Limb (tissue), 2 donors: ENCODE results near the gene COASY.
"Not testable (repeated sequence)": the region's sequence is repeated elsewhere in the genome, so short reads cannot be mapped to it uniquely, and the experiment has no call there.

Experiments
- DNase-seq, 2 donors: peaks; one replicate each; pipeline ENCODE4 v3.0.0-alpha.2; 2016; ENCODE audit errors: extremely low spot score in 2 of 2

The COASY gene

DNA sequence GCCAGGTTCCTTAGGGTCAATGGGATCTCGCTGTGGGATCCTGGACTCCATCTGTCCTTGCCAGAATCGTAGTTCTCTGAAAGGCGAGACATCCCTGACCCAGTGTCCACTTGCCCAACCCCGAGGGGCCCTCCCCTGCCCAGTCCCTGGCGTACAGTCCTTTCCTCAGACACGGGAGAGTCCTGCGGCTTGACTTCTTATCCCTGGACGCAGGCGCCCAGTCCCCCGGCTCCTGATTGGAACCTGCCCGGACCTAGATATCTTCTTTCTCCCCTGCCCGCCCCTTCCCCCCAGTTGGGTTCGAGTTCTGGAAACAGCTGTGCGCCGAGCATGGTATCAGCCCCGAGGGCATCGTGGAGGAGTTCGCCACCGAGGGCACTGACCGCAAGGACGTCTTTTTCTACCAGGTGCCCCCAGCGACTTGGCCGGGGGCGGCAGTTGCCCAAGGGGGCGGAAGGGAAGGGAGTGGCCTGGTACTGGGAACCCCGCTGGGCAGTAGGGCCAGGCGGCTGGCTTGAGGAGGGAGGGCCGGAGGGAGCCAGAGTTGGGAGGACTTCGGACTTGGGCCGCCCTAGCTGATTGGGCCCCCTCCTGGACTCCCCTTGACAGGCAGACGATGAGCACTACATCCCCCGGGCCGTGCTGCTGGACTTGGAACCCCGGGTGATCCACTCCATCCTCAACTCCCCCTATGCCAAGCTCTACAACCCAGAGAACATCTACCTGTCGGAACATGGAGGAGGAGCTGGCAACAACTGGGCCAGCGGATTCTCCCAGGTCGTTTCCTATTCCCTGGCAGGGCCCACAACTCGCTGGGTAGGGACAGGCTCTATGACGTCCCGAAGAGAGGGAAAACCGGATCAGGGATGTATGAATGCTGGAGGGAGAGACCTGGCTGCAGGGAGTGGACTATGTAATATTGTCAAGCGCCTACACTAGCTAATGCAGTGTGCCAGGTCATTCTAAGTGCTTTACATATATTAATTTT is 48.2 kb downstream of the COASY start:
- not testable (repeated sequence) for DNase-seq

DNA sequence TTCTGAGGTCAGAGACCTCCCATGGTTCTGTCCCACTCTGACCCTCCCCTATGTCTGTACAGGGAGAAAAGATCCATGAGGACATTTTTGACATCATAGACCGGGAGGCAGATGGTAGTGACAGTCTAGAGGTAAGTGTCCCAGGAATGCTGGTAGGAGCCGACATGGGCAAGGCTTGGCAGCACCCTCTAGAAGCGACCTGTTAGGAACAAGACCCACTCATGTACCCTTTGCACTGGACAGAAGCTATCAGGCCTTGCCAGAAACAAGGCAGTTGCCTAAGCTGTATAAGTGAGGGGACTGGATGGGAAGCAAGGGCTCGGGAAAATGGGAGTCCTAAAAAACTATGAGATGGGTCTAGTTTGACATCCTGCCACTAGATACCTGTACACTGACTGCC is 50.1 kb downstream of the COASY start:
- no peak for DNase-seq

DNA sequence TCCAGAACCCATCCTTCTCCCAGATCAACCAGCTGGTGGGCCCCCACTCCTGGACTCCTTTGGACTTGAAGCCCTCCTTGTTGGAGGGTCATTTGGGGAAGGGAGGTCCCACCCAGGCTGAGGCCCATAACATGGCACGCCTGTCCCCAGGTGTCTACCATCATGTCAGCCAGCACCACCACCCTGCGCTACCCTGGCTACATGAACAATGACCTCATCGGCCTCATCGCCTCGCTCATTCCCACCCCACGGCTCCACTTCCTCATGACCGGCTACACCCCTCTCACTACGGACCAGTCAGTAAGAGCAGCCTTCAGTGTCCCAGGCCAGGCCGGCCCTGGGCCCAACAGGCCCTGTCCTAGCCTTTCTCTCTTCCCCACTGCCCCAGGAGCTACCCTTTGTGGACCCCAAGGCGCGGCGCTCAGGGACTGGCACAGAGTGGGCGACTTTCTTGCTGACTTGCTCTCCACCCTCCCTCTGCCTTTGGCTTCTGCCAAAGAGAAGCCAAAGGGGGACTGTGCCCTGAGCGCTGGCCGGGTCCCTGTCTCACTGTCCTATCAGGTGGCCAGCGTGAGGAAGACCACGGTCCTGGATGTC is 51.8 kb downstream of the COASY start:
- DNase-seq, result no peak
